Measurements from ENCODE around the gene JARID2.

Gene JARID2

GRCh38 chr6:15305496-15305895 lies 59.6 kb downstream of the JARID2 start:
- DNase-seq (ENCODE audit: low read depth), result no peak
- TF ChIP-seq MYC (IDR thresholded peaks at IDR 0.05; ENCODE audit: low read depth, low read length) (no peak), MAX (IDR thresholded peaks at IDR 0.05; ENCODE audit: low read depth, low read length) (no peak), POLR2A (IDR thresholded peaks at IDR 0.05; ENCODE audit: extremely low read depth, insufficient read length) (no peak)
- TF ChIP-seq, protein P1, sequence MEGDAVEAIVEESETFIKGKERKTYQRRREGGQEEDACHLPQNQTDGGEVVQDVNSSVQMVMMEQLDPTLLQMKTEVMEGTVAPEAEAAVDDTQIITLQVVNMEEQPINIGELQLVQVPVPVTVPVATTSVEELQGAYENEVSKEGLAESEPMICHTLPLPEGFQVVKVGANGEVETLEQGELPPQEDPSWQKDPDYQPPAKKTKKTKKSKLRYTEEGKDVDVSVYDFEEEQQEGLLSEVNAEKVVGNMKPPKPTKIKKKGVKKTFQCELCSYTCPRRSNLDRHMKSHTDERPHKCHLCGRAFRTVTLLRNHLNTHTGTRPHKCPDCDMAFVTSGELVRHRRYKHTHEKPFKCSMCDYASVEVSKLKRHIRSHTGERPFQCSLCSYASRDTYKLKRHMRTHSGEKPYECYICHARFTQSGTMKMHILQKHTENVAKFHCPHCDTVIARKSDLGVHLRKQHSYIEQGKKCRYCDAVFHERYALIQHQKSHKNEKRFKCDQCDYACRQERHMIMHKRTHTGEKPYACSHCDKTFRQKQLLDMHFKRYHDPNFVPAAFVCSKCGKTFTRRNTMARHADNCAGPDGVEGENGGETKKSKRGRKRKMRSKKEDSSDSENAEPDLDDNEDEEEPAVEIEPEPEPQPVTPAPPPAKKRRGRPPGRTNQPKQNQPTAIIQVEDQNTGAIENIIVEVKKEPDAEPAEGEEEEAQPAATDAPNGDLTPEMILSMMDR (IDR thresholded peaks at IDR 0.05; ENCODE audit: low read depth, low read length), result no peak
- no peak overlapping the region for H3K4me3 ChIP-seq (ENCODE audit: low read depth, low read length)

DNA sequence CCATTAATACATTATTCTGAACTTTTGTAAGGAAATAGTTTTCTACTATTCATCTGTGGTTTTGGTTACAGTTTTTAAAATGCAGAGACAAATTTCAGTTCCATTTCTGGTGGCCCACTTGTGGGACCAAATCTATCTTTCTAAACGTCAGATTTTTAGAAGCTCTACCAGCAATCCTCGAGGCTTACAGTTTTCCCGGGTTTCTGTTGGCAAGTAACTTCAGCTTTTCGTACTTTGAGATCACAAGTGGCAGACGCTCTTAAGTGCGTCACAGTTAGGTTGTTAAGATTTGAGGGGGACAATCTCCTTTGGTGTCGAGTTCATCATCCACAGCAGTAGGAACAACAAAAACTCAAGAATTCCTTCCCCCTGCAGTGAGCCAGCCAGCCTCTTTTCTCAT lies 60.0 kb downstream of the JARID2 start:
- no peak for DNase-seq (ENCODE audit: low read depth)
- TF ChIP-seq POLR2A (IDR thresholded peaks at IDR 0.05; ENCODE audit: extremely low read depth, insufficient read length), result no peak
- TF ChIP-seq MAX (IDR thresholded peaks at IDR 0.05; ENCODE audit: low read depth, low read length), result no peak
- TF ChIP-seq MYC (IDR thresholded peaks at IDR 0.05; ENCODE audit: low read depth, low read length), result no peak
- TF ChIP-seq, protein P1 (IDR thresholded peaks at IDR 0.05; ENCODE audit: low read depth, low read length), result no peak
- H3K4me3 ChIP-seq (ENCODE audit: low read depth, low read length), result no peak overlapping the region

- peak; percentile 63 for DNase-seq (ENCODE audit: low read depth)
- TF ChIP-seq MYC (IDR thresholded peaks at IDR 0.05; ENCODE audit: low read depth, low read length) (no peak), POLR2A (IDR thresholded peaks at IDR 0.05; ENCODE audit: extremely low read depth, insufficient read length) (no peak), MAX (IDR thresholded peaks at IDR 0.05; ENCODE audit: low read depth, low read length) (no peak)
- TF ChIP-seq, protein P1 (IDR thresholded peaks at IDR 0.05; ENCODE audit: low read depth, low read length), result no peak
Measured at GRCh38 chr6:15308435-15309213, 62.8 kb downstream of the JARID2 start.

GRCh38 chr6:15309611-15310283 lies 63.9 kb downstream of the JARID2 start:
- no peak for DNase-seq (ENCODE audit: low read depth)
- TF ChIP-seq MYC (IDR thresholded peaks at IDR 0.05; ENCODE audit: low read depth, low read length), result no peak
- no peak for TF ChIP-seq POLR2A (IDR thresholded peaks at IDR 0.05; ENCODE audit: extremely low read depth, insufficient read length)
- TF ChIP-seq, protein P1 (IDR thresholded peaks at IDR 0.05; ENCODE audit: low read depth, low read length), result no peak
- H3K4me3 ChIP-seq (ENCODE audit: low read depth, low read length), result no peak overlapping the region

More at GRCh38 chr6:15308435-15309213, 62.8 kb downstream of the JARID2 start:
- H3K4me3 ChIP-seq (ENCODE audit: low read depth, low read length), result no peak overlapping the region

GRCh38 chr6:15310680-15311079 lies 64.8 kb downstream of the JARID2 start:
- TF ChIP-seq MYC (IDR thresholded peaks at IDR 0.05; ENCODE audit: low read depth, low read length), result no peak
- TF ChIP-seq POLR2A (IDR thresholded peaks at IDR 0.05; ENCODE audit: extremely low read depth, insufficient read length), result no peak
- no peak for TF ChIP-seq MAX (IDR thresholded peaks at IDR 0.05; ENCODE audit: low read depth, low read length)
- TF ChIP-seq, protein P1 (IDR thresholded peaks at IDR 0.05; ENCODE audit: low read depth, low read length), result no peak
- no peak for DNase-seq (ENCODE audit: low read depth)
- H3K4me3 ChIP-seq (ENCODE audit: low read depth, low read length), result no peak overlapping the region

Data from NB4 (cell line).